GM12865 (cell line): ENCODE measurements around the gene BCCIP.

Experiments used
- DNase-seq: peaks from one replicate; pipeline ENCODE4 v3.0.0; 2010; ENCODE audit warnings: low read depth
- H3K4me3 ChIP-seq: 2 replicates; pipeline ENCODE4 v1.5.1; 2011; ENCODE audit warnings: mild to moderate bottlenecking, low read depth, low read length, control low read depth
- CTCF ChIP-seq: IDR thresholded peaks from 2 replicates; pipeline ENCODE4 v1.5.1; 2011; ENCODE audit warnings: low read length, control low read depth, low read depth, inconsistent platforms; ENCODE audit not compliant: insufficient read depth; ENCODE audit errors: missing control alignments

Gene BCCIP

GRCh38 chr10:125797994-125798662, 25.2 kb upstream of the BCCIP start:
- no peak for DNase-seq
- H3K4me3 ChIP-seq = no peak overlapping the region
- TF ChIP-seq CTCF = no peak

- no peak for DNase-seq
- H3K4me3 ChIP-seq = no peak overlapping the region
- TF ChIP-seq CTCF = no peak
These were observed 23.7 kb upstream of the BCCIP start for GRCh38 chr10:125799451-125800182.

- H3K4me3 ChIP-seq = no peak overlapping the region
- no peak for DNase-seq
- TF ChIP-seq CTCF = no peak
These were observed 21.8 kb upstream of the BCCIP start for GRCh38 chr10:125801574-125801973.

- H3K4me3 ChIP-seq = no peak overlapping the region
- no peak for DNase-seq
- TF ChIP-seq CTCF = no peak
These were observed 21.2 kb upstream of the BCCIP start for GRCh38 chr10:125802131-125802530.

- TF ChIP-seq CTCF = no peak
- no peak for DNase-seq
- H3K4me3 ChIP-seq = no peak overlapping the region
These were observed 20.6 kb upstream of the BCCIP start for GRCh38 chr10:125802739-125803138.

GRCh38 chr10:125808047-125808446, 15.3 kb upstream of the BCCIP start:
- TF ChIP-seq CTCF = no peak
- no peak for DNase-seq
- H3K4me3 ChIP-seq = no peak overlapping the region
